CD4-positive, CD25-positive, alpha-beta regulatory T cell (primary cell): ENCODE results near the gene WWOX. TPM values are rescaled to one million over a fixed set of nuclear protein-coding genes. Genes with fewer than 3 reads are reported as not detected.

Experiments
- ATAC-seq, 2 donors: fragments of 150-1000 bp; cut with Tn5 transposase; one replicate each; pipeline ENCODE4 v1.10.0; 2021; ENCODE audit warnings: low read depth in 2 of 2, moderate number of reproducible peaks in 2 of 2, moderate library complexity in 1 of 2
- DNase-seq, 3 donors: peaks; one replicate each; pipeline versions ENCODE4 v3.0.0 to v3.0.0-alpha.2; 2012 to 2022; ENCODE audit warnings: mixed read lengths in 1 of 3
- H3K27ac ChIP-seq: one replicate; pipeline ENCODE4 v1.7.0; 2013; ENCODE audit warnings: mild to moderate bottlenecking, low read length; ENCODE audit not compliant: insufficient read depth, poor library complexity, severe bottlenecking
- H3K27me3 ChIP-seq: one replicate; pipeline ENCODE4 v1.7.0; 2013; ENCODE audit warnings: low read length; ENCODE audit not compliant: control insufficient read depth, insufficient read depth
- H3K36me3 ChIP-seq: one replicate; pipeline ENCODE4 v1.7.0; 2013; ENCODE audit warnings: mild to moderate bottlenecking, low read length, moderate library complexity; ENCODE audit not compliant: control insufficient read depth, insufficient read depth
- H3K4me1 ChIP-seq: 2 replicates; pipeline ENCODE4 v1.7.0; 2013; ENCODE audit warnings: mild to moderate bottlenecking, low read length; ENCODE audit not compliant: insufficient read depth, control insufficient read depth, poor library complexity, severe bottlenecking
- H3K4me3 ChIP-seq: one replicate; pipeline ENCODE4 v1.7.0; 2013; ENCODE audit warnings: low read depth, mild to moderate bottlenecking, low read length, moderate library complexity
- H3K9me3 ChIP-seq, 2 experiments: 1 replicate in 1 of 2; 2 replicates in 1 of 2; pipeline ENCODE4 v1.7.0; 2013; ENCODE audit warnings: low read length in 2 of 2, mild to moderate bottlenecking in 1 of 2, moderate library complexity in 1 of 2; ENCODE audit not compliant: control insufficient read depth in 2 of 2
- H3K27ac Mint-ChIP-seq, 3 donors: one replicate each; pipeline ENCODE4 v1.8.0; 2020 to 2022; ENCODE audit warnings: mild to moderate bottlenecking in 3 of 3, mixed read lengths in 3 of 3, moderate library complexity in 2 of 3
- H3K27me3 Mint-ChIP-seq: one replicate; pipeline ENCODE4 v1.8.0; 2022; ENCODE audit warnings: mild to moderate bottlenecking, mixed read lengths
- H3K36me3 Mint-ChIP-seq: one replicate; pipeline ENCODE4 v1.8.0; 2020; ENCODE audit warnings: mixed read lengths
- H3K4me1 Mint-ChIP-seq, 4 donors: one replicate each; pipeline ENCODE4 v1.8.0; 2020 to 2022; ENCODE audit warnings: mixed read lengths in 4 of 4, mild to moderate bottlenecking in 1 of 4
- H3K4me3 Mint-ChIP-seq, 4 donors: one replicate each; pipeline ENCODE4 v1.8.0; 2020 to 2022; ENCODE audit warnings: mild to moderate bottlenecking in 4 of 4, mixed read lengths in 4 of 4, moderate library complexity in 3 of 4
- H3K9me3 Mint-ChIP-seq, 7 donors: one replicate each; pipeline ENCODE4 v1.8.0; 2020 to 2022; ENCODE audit warnings: mixed read lengths in 7 of 7, mild to moderate bottlenecking in 3 of 7, moderate library complexity in 2 of 7
- polyA plus RNA-seq, 4 donors: library from polyadenylated mRNA; unstranded; fragments of 300-500 nt; fragmentation: Illumina TruSeq; gene quantifications; one replicate each; pipeline ENCODE4 v1.2.3, GENCODE V29; 2021
- total RNA-seq: library from RNA; stranded (reverse); gene quantifications from one replicate; pipeline ENCODE4 v1.2.3, GENCODE V29; 2022

The WWOX gene
- total and polyA plus RNA-seq, 5 donors from 2014 or later = 10.3 to 18.6 (median 12.8) TPM

GRCh38 chr16:79124016-79124756 is 1024.7 kb downstream of the WWOX start:
- Mint-ChIP-seq H3K27ac (no peak overlapping the region), H3K4me3 (no peak overlapping the region), H3K27me3 (peaks cover 5% of the 10 kb centered on the region), H3K36me3 (no peaks in the 10 kb centered on the region), H3K9me3 (peaks cover 0 to 2% (median 0%) of the 10 kb centered on the region in 7 donors), H3K4me1 (no peaks in the 10 kb centered on the region)
- no peak for DNase-seq
- H3K27ac ChIP-seq = no peak overlapping the region
- no peaks in the 10 kb centered on the region for H3K9me3 ChIP-seq
- H3K36me3 ChIP-seq = no peaks in the 10 kb centered on the region
- H3K27me3 ChIP-seq = no peaks in the 10 kb centered on the region
- no peaks in the 10 kb centered on the region for H3K4me1 ChIP-seq
- H3K4me3 ChIP-seq = no peak overlapping the region
- ATAC-seq = no peak

DNA sequence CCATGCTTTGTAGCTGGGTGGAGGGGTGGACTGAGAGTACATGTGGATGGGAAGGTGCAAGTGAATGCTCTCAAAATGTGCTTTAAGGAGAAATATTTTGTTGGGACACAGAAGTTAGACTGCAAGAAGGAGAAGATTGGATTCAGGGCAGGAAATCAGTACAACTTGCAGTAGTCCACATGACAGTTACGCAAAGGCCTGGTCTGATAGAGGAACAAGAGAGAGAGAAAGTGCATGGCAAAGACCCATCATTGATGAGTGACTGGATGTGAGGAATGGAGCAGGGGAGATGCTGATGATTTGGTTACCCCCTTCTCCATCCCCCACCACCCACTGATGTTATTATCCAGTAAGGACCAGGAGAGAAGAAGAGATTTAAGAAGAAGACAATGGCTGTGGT is 1028.3 kb downstream of the WWOX start:
- DNase-seq (no peak), ATAC-seq (no peak)
- Mint-ChIP-seq H3K4me1 (no peaks in the 10 kb centered on the region), H3K4me3 (no peak overlapping the region), H3K36me3 (no peaks in the 10 kb centered on the region), H3K27me3 (peaks cover 5% of the 10 kb centered on the region), H3K27ac (no peak overlapping the region), H3K9me3 (peaks cover 0 to 2% (median 0%) of the 10 kb centered on the region in 7 donors)
- H3K4me3 ChIP-seq = no peak overlapping the region
- no peaks in the 10 kb centered on the region for H3K4me1 ChIP-seq
- no peaks in the 10 kb centered on the region for H3K27me3 ChIP-seq
- no peaks in the 10 kb centered on the region for H3K36me3 ChIP-seq
- no peak overlapping the region for H3K27ac ChIP-seq
- H3K9me3 ChIP-seq = no peaks in the 10 kb centered on the region

GRCh38 chr16:79128706-79129105 is 1029.3 kb downstream of the WWOX start:
- Histone ChIP-seq H3K27ac (no peak overlapping the region), H3K27me3 (no peaks in the 10 kb centered on the region), H3K36me3 (no peaks in the 10 kb centered on the region), H3K4me1 (no peaks in the 10 kb centered on the region), H3K4me3 (no peak overlapping the region), H3K9me3 (no peaks in the 10 kb centered on the region)
- H3K4me3 Mint-ChIP-seq = peak overlapping the region in 1 of 4 donors; percentile 11
- DNase-seq = no peak
- H3K9me3 Mint-ChIP-seq = peaks cover 0 to 2% (median 0%) of the 10 kb centered on the region in 7 donors
- H3K36me3 Mint-ChIP-seq = no peaks in the 10 kb centered on the region
- ATAC-seq = no peak
- peaks cover 5% of the 10 kb centered on the region for H3K27me3 Mint-ChIP-seq
- no peak overlapping the region for H3K27ac Mint-ChIP-seq
- H3K4me1 Mint-ChIP-seq = no peaks in the 10 kb centered on the region

GRCh38 chr16:79130616-79131015 is 1031.2 kb downstream of the WWOX start:
- DNase-seq (no peak), ATAC-seq (no peak)
- Mint-ChIP-seq H3K4me3 (no peak overlapping the region), H3K27ac (no peak overlapping the region), H3K36me3 (no peaks in the 10 kb centered on the region), H3K27me3 (peaks cover 5% of the 10 kb centered on the region), H3K4me1 (no peaks in the 10 kb centered on the region), H3K9me3 (peaks cover 0 to 2% (median 0%) of the 10 kb centered on the region in 7 donors)
- H3K27ac ChIP-seq = no peak overlapping the region
- H3K9me3 ChIP-seq = no peaks in the 10 kb centered on the region
- no peak overlapping the region for H3K4me3 ChIP-seq
- no peaks in the 10 kb centered on the region for H3K27me3 ChIP-seq
- H3K36me3 ChIP-seq = no peaks in the 10 kb centered on the region
- no peaks in the 10 kb centered on the region for H3K4me1 ChIP-seq

GRCh38 chr16:79131321-79132075 is 1032.0 kb downstream of the WWOX start:
- Histone ChIP-seq H3K27me3 (no peaks in the 10 kb centered on the region), H3K4me1 (no peaks in the 10 kb centered on the region), H3K4me3 (no peak overlapping the region), H3K36me3 (no peaks in the 10 kb centered on the region), H3K27ac (no peak overlapping the region), H3K9me3 (no peaks in the 10 kb centered on the region)
- H3K4me3 Mint-ChIP-seq = no peak overlapping the region
- peaks cover 0 to 2% (median 0%) of the 10 kb centered on the region in 7 donors for H3K9me3 Mint-ChIP-seq
- no peaks in the 10 kb centered on the region for H3K27me3 Mint-ChIP-seq
- H3K36me3 Mint-ChIP-seq = no peaks in the 10 kb centered on the region
- H3K4me1 Mint-ChIP-seq = no peaks in the 10 kb centered on the region
- no peak overlapping the region for H3K27ac Mint-ChIP-seq
- DNase-seq = no peak
- ATAC-seq = no peak

DNA sequence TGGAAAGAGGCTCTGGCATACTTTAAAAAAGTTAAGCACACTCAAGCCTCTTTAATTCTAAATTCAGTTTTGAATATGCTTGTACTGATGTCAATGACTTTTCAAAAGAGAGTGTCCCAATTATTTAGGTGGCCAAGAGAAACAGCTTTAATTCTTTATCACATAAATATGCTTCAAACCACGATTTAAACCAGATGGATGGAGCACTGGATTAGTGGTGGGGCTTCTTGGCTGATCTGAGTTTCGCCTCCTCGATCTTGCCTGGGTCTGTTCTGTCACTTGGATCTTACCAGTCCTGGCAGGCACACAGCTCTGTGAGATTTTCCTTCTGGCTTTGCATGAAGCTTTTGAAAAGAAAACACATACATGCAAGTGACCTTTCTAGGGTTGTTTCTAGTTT is 1033.2 kb downstream of the WWOX start:
- Histone ChIP-seq H3K27ac (no peak overlapping the region), H3K4me1 (no peaks in the 10 kb centered on the region), H3K36me3 (no peaks in the 10 kb centered on the region), H3K27me3 (no peaks in the 10 kb centered on the region), H3K9me3 (no peaks in the 10 kb centered on the region), H3K4me3 (no peak overlapping the region)
- ATAC-seq = no peak
- Mint-ChIP-seq H3K27me3 (no peaks in the 10 kb centered on the region), H3K4me1 (no peaks in the 10 kb centered on the region), H3K36me3 (no peaks in the 10 kb centered on the region), H3K27ac (no peak overlapping the region), H3K4me3 (no peak overlapping the region), H3K9me3 (peaks cover 0 to 2% (median 0%) of the 10 kb centered on the region in 7 donors)
- no peak for DNase-seq

GRCh38 chr16:79134300-79134699 is 1034.8 kb downstream of the WWOX start:
- Histone ChIP-seq H3K4me3 (no peak overlapping the region), H3K4me1 (no peaks in the 10 kb centered on the region), H3K9me3 (no peaks in the 10 kb centered on the region), H3K27me3 (no peaks in the 10 kb centered on the region), H3K27ac (no peak overlapping the region), H3K36me3 (no peaks in the 10 kb centered on the region)
- Mint-ChIP-seq H3K4me1 (no peaks in the 10 kb centered on the region), H3K9me3 (peaks cover 0 to 2% (median 0%) of the 10 kb centered on the region in 7 donors), H3K27ac (no peak overlapping the region), H3K27me3 (no peaks in the 10 kb centered on the region), H3K36me3 (no peaks in the 10 kb centered on the region), H3K4me3 (no peak overlapping the region)
- DNase-seq = no peak
- ATAC-seq = no peak
